Adipose tissue (tissue), 3 donors: ENCODE measurements around the gene EFCC1. TPM values are rescaled to one million over a fixed set of nuclear protein-coding genes. Genes with fewer than 3 reads are reported as not detected.
"Not testable (repeated sequence)": the region's sequence is repeated elsewhere in the genome, so short reads cannot be mapped to it uniquely, and the experiment has no call there.

ENCODE experiments used
- H3K27ac ChIP-seq: one replicate; pipeline ENCODE4 v1.5.1; 2013; ENCODE audit warnings: low read depth, low read length
- whole genome bisulfite sequencing, 3 donors: extraction: QIAGEN DNeasy Blood & Tissue Kit; methylation state at CpG; one replicate each; pipeline ENCODE4 v1.1.7; 2013; 5-methylcytosine and 5-hydroxymethylcytosine counted together
- polyA plus RNA-seq, 3 donors: library from polyadenylated mRNA; stranded (reverse); fragments of 200-250 nt; gene quantifications; one replicate each; pipeline ENCODE4 v1.2.3, GENCODE V29; 2013
- donor health status: healthy with polysubstance abuse.
- donor health status: Bipolar disorder and iron deficiency.
- donor health status: healthy.

The EFCC1 gene
- polyA plus RNA-seq, 3 donors = 0.92 to 4.5 (median 1.3) TPM

DNA sequence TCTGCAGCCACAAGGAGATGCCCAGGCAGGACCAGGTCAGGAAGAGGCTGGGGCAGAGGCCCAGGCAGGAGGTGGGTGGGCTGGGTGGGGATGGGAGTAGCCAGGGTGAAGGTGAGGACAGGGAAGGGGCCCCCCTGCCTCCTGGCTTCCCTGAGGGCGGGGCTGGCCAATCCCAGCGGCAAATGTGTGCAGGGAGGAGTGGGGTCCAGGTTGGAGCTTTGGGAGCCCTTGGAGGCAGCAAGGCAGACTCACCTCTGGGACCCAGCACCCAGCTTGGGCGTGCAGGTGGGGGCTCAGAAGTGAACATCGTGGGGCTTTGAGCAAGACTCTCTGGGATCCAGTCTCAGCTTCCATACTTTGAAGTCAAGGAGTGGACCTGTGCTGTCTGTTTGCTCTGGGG, 84.7 kb downstream of the EFCC1 start:
- no peak overlapping the region for H3K27ac ChIP-seq
- 90 to 95% (median 91%) methylated on average over 4 of the region's 4 CpGs for WGBS, 3 donors

DNA sequence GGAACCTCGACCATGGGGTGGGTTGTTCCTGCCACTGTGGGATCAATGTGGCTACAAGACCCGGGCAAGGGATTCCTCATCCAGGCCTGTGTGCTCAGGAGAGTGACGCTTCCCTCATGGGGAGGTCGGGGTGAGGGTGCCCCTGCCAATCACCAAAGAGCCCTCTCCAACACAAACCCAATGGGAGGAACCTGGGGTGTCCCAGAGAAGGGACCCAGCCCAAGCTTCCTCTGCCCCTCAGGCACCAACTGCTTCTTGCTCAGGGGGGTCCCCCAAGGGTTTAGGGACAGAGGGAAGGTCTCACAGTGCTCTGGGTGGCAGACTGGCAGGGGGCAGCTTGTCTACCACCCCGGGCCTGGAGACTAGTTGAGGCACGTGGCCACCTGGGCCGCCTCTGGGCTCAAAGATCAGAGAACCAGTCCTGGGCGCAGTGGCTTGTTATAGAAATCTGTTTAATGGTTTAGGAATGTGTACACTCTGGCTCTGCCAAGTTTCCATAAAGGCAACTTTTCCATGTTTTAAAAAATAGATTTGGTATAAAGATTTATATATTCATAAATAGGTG, 86.1 kb downstream of the EFCC1 start:
- no peak overlapping the region for H3K27ac ChIP-seq
- WGBS, 3 donors = 51 to 63% (median 53%) methylated on average over 8 of the region's 8 CpGs

DNA sequence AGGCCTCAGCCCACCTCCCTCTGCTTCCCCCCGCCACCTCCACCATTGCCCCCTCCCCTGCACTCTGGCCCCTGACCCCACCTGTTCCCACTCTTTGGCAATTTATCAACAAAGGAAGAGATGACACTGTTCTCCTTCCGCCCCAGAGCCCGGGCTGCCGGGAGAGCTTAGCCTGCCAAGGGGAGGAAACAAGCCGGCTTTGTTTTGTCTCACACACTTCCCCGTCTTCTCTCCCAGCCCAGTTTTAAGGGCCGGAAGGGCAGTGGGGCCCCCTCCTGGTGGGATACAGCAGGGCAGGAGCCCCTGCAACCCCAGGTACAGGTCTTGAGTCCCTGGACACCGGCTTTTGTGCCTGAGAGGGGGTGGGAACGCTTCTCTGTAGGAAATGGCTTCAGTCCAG, 86.8 kb downstream of the EFCC1 start:
- not testable (repeated sequence) for H3K27ac ChIP-seq

DNA sequence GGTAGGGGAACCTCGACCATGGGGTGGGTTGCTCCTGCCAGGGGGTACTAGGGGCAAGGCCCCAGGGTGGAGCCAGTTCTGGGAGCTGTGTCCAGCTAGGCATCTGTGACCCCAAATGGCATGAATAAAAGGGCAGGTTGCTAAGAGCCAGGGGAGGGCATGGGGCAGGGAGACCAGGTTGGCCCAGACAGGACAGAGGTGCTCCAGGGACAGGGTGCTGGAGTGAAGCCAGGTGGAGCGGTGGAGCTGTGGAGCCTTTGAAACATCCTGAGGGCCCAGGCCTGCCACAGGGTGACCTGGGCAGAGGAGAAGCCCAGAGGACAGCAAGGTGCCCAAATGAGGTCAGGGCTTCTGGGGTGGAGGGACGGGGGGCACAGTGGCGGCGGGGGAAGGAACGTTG, 87.2 kb downstream of the EFCC1 start:
- not testable (repeated sequence) for H3K27ac ChIP-seq
- WGBS, 3 donors = no CpG with 5 or more reads among the region's 6 CpGs

More for the DNA sequence above, 86.8 kb downstream of the EFCC1 start:
- 0 to 4% (median 0%) methylated on average over 2 to 6 of the region's 9 CpGs for WGBS, 3 donors

Other genes starting within 250 kb of the EFCC1 start
- 10 to 100 TPM; 13.5 to 28.3 (median 23.5) TPM for gene ACAD9, start 121.7 kb upstream of the EFCC1 start, polyA plus RNA-seq
- 1 to 10 TPM in 1 of 3 donors, under 1 TPM in 2; 0.16 to 1.9 (median 0.21) TPM for gene CFAP92, start 7.2 kb upstream of the EFCC1 start, polyA plus RNA-seq
- under 1 TPM in 1 of 3 donors, not detected in 2; 0.13 TPM for gene GP9, start 59.5 kb downstream of the EFCC1 start, polyA plus RNA-seq
- gene RAB43, start 120.5 kb downstream of the EFCC1 start, polyA plus RNA-seq = 10 to 100 TPM in 1 of 3 donors, 1 to 10 TPM in 2; 6.0 to 11.8 (median 7.2) TPM
- 10 to 100 TPM; 14.7 to 30.9 (median 23.5) TPM for gene ISY1, start 159.8 kb downstream of the EFCC1 start, polyA plus RNA-seq
- 100 to 1,000 TPM; 280 to 403 (median 372) TPM for gene CNBP, start 182.6 kb downstream of the EFCC1 start, polyA plus RNA-seq
- 10 to 100 TPM; 76.5 to 89.2 (median 82.1) TPM for gene COPG1, start 248.3 kb downstream of the EFCC1 start, polyA plus RNA-seq